Measurements from ENCODE around the gene MPZL1.

The MPZL1 gene

GRCh38 chr1:167751676-167752075, 29.9 kb downstream of the MPZL1 start:
- no peak for DNase-seq (ENCODE audit: low read depth)

- no peak for DNase-seq (ENCODE audit: low read depth)
Observed at GRCh38 chr1:167752219-167752985, 30.6 kb downstream of the MPZL1 start.

DNA sequence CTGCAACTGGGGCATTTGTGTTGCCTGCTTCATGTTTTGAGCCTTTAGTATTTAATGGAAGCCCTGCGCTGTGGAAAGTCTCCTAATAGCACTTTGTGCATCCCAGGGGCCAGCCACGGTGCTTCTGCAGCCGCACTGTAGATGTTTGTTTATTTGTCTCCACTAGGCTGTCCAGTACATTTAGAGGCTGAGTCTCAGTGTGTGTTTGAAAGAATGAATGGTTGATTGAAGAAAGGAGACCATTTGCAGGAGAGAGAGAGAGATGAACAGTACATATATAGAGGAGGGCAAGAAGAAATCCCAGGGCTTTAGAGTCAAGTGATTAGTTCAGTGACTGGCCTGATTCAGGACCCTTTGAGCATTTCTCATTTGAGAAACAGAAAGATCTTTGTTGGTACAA, 33.9 kb downstream of the MPZL1 start:
- no peak for DNase-seq (ENCODE audit: low read depth)

DNA sequence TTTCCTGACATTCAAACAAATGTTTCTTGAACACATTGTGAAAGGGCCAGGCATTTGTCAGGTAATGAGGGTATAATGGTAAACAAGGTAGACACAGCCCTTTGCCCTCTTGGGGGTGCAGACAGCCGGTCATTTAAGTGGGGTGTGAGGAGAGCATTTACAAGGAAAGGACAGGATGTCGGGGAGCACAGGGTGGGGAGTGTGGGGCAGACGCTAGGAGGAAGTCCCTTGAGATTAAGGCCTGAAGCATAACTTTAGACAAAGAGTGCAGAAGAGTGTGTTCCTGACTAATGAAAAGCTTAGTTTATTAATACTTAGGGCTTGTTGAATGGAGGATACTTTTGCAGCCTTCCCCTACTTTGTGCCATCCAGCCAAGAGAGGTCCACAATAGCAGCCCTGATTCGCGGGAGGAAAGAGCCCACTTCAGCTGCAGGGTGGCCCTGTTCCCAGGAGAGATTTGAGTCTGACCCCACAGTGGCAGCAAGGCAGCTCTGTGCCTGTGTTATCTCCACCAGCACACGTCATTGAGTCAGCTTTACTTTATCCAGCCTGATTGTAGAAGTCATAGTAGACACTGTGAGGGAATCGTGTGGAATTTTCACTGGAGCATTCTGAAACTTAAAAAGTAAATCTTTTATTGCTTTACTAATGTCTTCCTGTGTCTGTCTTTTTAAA, 35.1 kb downstream of the MPZL1 start:
- DNase-seq (ENCODE audit: low read depth): no peak

- DNase-seq (ENCODE audit: low read depth): no peak
Observed at GRCh38 chr1:167757433-167758309, 35.9 kb downstream of the MPZL1 start.

DNA sequence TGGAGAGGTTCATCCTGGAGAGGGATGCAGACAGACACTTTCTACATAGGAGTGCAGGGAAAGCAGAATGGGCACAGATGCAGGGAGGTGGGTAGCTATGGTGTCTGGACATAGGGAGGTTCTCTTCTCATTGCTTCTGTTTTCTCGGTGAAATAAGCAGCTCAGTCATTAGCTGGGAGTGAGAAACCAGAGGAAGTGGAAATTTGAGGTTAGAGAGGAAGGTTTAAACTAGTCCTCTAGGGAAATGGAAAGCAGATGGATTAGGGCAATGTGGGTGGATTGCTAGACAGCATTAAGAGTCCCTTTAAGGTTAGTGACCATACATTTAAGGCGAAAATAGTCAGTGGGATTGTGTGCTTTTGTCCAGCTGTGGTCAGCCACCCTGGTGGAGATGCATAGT, 39.6 kb downstream of the MPZL1 start:
- no peak for DNase-seq (ENCODE audit: low read depth)

- no peak for DNase-seq (ENCODE audit: low read depth)
Observed at GRCh38 chr1:167762061-167762746, 40.4 kb downstream of the MPZL1 start.

DNA sequence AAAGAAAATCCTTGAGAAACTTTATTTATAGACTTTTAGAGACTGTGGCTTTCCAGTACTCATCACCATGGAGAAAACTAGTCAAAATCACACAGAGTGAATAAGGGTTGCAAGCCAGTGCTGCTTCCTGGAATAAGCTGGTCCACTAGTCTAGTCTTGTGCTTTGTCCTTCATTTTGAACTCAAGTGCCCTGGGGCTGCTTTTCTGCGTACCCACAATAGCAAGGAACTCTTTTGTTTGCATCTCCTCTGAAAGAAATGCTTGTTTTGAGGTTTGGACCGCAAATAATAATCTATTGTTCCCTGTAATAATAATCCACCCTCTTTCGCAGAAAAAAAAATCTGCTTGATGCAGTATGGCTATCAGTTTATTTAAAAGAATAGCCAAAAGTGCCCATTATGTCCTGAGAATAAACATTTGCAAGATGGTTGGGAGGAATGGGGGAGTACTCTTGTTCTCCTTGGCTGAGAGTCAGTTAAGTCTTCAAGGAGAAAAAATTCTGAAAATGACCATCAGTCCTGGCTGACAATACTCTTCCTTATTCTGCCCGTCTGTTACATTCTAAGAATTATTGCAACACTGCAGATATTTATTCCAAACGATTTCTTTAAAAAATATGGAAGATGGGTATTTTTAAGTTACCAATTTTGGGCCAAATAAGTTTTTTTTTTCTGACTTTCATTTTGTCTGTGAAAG, 41.9 kb downstream of the MPZL1 start:
- DNase-seq (ENCODE audit: low read depth): no peak

DNA sequence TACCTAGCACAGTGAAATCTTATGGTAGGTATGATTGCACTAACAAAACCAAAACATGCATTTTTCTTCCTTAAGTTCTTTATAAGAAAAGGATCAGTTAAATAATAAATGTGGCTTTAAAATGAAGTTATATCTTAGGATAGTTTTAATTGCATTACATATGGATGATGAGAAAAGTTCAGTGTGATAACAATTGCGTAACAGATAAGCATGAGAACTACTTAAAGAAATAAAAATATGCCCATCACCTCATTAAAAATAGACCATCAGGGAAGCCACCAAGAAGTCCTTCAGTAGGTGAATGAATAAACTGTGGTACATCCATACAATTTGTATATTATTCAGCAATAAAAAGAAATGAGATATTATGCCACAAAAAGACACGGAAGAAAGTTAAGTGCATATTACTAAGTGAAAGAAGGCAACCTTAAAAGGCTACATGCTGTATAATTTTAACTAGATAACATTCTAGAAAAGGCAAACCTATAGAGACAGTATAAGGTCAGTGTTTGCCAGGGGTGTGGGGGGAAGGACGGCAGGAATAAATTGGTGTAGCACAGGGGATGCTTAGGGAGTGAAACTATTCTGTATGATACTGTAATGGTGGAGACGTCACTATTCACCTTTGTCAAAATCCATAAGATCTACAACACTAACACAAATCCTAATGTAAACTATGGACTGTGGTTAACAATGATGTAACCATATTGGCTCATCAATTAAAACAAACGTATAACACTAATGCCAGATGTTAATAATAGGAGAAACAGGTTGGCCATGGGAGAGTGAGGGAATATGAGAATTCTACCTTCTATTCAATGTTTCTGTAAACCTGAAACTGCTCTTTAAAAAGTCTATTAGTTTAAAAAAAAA, 42.9 kb downstream of the MPZL1 start:
- DNase-seq (ENCODE audit: low read depth): no peak

- no peak for DNase-seq (ENCODE audit: low read depth)
Observed at GRCh38 chr1:167765496-167765895, 43.7 kb downstream of the MPZL1 start.

DNA sequence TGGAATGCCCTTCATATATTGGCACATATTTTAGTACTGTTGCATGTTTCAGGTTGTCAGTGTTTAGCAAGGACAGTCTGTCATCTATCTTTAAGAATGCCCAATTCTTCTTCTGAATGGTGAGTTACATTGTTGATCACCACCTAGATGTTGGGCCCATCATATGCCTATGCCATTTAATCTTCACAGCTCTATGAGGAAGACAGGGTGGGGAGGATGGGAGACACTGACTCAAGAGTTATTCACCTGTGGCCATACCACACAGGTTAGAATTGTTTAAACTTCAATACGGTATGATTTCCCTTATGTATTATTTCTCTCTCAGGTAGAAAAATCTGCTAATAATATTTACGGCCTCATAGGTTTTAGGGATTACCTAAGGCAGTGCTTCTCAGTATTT, 44.8 kb downstream of the MPZL1 start:
- DNase-seq (ENCODE audit: low read depth): no peak

DNA sequence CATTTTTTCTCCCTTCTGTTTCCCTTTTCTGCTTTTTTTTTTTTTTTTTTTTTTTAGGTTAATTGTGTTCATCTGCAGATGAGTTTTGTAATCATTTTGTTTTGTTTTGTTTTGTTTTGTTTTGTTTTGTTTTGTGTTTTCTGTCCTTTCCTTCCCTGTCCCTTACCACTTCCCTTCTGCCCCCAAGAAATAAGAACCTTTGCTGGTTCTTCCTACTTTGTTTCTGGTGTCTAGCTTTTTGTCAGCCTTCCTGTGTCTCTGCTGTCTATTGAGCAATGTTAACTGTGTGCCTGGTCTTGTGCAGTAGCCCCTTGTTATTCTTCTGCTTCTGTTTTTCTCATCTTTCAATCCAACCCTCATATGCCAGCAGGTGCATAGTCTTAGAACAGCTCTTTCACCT, 46.0 kb downstream of the MPZL1 start:
- no peak for DNase-seq (ENCODE audit: low read depth)

DNA sequence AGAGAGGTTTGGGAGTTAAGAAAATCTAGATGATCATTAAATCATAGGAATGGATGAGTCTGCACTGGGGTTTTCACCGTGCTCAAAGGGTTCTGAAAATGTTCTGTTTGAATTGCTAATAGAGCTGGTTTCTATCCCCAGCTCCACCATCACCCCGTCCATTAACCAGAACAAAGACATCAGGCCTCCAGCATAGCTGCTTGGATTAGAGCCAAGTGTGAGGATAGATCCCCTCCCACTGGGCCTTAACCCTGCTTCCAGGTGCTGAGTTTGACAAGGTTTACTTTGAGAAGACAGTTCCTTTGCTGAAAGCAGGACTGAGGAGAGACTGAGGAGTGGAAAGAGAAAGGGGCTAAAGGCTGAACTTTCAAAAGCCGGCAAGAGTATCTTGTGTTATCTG, 48.3 kb downstream of the MPZL1 start:
- DNase-seq (ENCODE audit: low read depth): no peak

- DNase-seq (ENCODE audit: low read depth): no peak
Observed at GRCh38 chr1:167772436-167772835, 50.7 kb downstream of the MPZL1 start.

- DNase-seq (ENCODE audit: low read depth): no peak
Observed at GRCh38 chr1:167773516-167773915, 51.7 kb downstream of the MPZL1 start.

DNA sequence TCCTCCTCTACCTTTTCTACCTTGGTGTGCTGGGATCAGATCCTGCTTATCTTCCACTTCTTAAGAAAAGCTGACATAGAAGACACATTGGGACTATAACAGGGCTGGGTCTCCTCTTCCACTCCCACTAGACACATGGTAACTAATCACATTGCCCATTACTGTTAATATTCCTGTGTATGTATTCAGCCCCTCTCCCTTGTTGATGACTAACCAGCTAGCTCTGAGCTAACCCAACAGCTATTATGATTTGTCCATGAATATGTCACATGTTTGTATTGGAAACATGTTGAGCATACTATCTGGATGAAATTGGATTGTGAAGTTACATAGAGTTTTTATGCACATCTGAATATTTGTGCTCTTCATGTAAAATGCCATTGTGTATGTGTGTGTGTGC, 52.9 kb downstream of the MPZL1 start:
- no peak for DNase-seq (ENCODE audit: low read depth)

DNA sequence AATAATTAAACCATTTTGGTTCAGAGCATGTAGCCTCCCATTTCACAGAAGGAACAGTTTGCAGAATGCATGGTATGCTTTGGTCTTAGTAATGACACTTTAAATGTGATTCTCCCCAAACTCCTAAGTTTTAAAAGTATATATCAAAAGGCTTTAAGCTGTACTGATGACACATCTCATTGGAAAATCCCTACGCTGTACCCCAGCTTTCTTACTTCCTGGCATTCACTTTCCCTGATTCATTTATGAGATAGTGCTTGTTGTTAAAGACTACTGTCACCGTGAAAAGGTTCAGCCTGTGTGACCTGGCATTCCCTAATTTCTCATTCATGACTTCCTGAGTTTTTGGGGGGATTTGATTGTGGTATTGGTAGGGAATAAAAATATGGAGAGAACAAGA, 53.4 kb downstream of the MPZL1 start:
- no peak for DNase-seq (ENCODE audit: low read depth)

DNA sequence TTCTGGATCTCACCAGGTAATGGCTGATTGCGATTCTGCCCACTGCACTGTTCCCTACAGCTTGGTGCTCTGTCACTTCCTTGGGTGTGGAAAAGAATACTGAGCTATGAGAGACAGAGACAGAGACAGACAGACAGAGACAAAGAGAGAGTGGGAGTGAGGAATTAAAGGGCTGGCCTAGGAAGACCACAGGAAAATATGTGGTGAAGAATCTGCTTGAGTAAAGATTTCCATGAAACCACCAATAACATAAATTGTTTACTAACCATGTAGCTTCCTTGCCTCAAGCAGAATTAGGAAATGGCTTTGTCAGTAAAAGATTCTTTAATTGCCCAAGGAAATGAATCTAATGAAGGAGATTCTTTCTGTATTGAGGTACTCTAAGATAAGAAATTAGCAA, 54.4 kb downstream of the MPZL1 start:
- DNase-seq (ENCODE audit: low read depth): no peak

- no peak for DNase-seq (ENCODE audit: low read depth)
Observed at GRCh38 chr1:167776616-167777268, 55.0 kb downstream of the MPZL1 start.

GRCh38 chr1:167777269-167777650, 55.5 kb downstream of the MPZL1 start:
- DNase-seq (ENCODE audit: low read depth): no peak
